Dendritic cell treated with granulocyte-macrophage colony-stimulating factor and Interleukin-4, amounts not matched to agents 40 ng/mL and 50 ng/mL, for 4 days (primary cell): ENCODE data around the gene ZC3H14.
"Not testable (repeated sequence)": the region's sequence is repeated elsewhere in the genome, so short reads cannot be mapped to it uniquely, and the experiment has no call there.

Source experiments
- H3K27ac Mint-ChIP-seq: one replicate; pipeline ENCODE4 v1.8.0; 2022; ENCODE audit warnings: mild to moderate bottlenecking, mixed read lengths
- H3K27me3 Mint-ChIP-seq: one replicate; pipeline ENCODE4 v1.8.0; 2022; ENCODE audit warnings: mild to moderate bottlenecking, mixed read lengths
- H3K36me3 Mint-ChIP-seq: one replicate; pipeline ENCODE4 v1.8.0; 2022; ENCODE audit warnings: low read depth, mixed read lengths
- H3K4me1 Mint-ChIP-seq: one replicate; pipeline ENCODE4 v1.8.0; 2022; ENCODE audit warnings: low read depth, mixed read lengths
- H3K4me3 Mint-ChIP-seq: one replicate; pipeline ENCODE4 v1.8.0; 2022; ENCODE audit warnings: mild to moderate bottlenecking, moderate library complexity, mixed read lengths
- H3K9me3 Mint-ChIP-seq: one replicate; pipeline ENCODE4 v1.8.0; 2022; ENCODE audit warnings: mixed read lengths
- intact Hi-C: fragments of 100-400 bp; cut with micrococcal nuclease; formaldehyde crosslinking; loops from one replicate; pipeline ENCODE4 v1.15.0; 2022

ZC3H14 gene

GRCh38 chr14:88562831-88563686, at the start of gene ZC3H14:
Gene ZC3H14, plus strand, starts transcription at chr14:88563037. Its CDS starts 97 bp downstream, at chr14:88563134.
- peaks cover 23% of the 10 kb centered on the region for H3K36me3 Mint-ChIP-seq
- peaks cover 28% of the 10 kb centered on the region for H3K27me3 Mint-ChIP-seq
- intact Hi-C loops = no loop called here
- H3K27ac Mint-ChIP-seq = peak within 1 kb of the TSS; percentile 83
- H3K4me1 Mint-ChIP-seq = peaks cover 20% of the 10 kb centered on the region
- peaks cover 3% of the 10 kb centered on the region for H3K9me3 Mint-ChIP-seq
- H3K4me3 Mint-ChIP-seq = peak within 1 kb of the TSS; percentile 97

- Mint-ChIP-seq H3K36me3 (no peaks in the 10 kb centered on the region), H3K27ac (no peak overlapping the region), H3K9me3 (no peaks in the 10 kb centered on the region), H3K4me1 (no peaks in the 10 kb centered on the region), H3K4me3 (no peak overlapping the region), H3K27me3 (no peaks in the 10 kb centered on the region)
- intact Hi-C loops = no loop called here
Measured at GRCh38 chr14:88515499-88516221, 47.2 kb upstream of the ZC3H14 start.

GRCh38 chr14:88516861-88517357, 45.9 kb upstream of the ZC3H14 start:
- no peaks in the 10 kb centered on the region for H3K36me3 Mint-ChIP-seq
- H3K27ac Mint-ChIP-seq = no peak overlapping the region
- no peak overlapping the region for H3K4me3 Mint-ChIP-seq
- no peaks in the 10 kb centered on the region for H3K4me1 Mint-ChIP-seq
- no peaks in the 10 kb centered on the region for H3K27me3 Mint-ChIP-seq
- no peaks in the 10 kb centered on the region for H3K9me3 Mint-ChIP-seq
- intact Hi-C loops = no loop called here

- no peak overlapping the region for H3K27ac Mint-ChIP-seq
- intact Hi-C loops = no loop called here
- no peaks in the 10 kb centered on the region for H3K4me1 Mint-ChIP-seq
- H3K27me3 Mint-ChIP-seq = peaks cover 3% of the 10 kb centered on the region
- H3K9me3 Mint-ChIP-seq = no peaks in the 10 kb centered on the region
- H3K36me3 Mint-ChIP-seq = no peaks in the 10 kb centered on the region
- H3K4me3 Mint-ChIP-seq = no peak overlapping the region
Measured at GRCh38 chr14:88518592-88519512, 44.0 kb upstream of the ZC3H14 start.

GRCh38 chr14:88519907-88520306, 42.9 kb upstream of the ZC3H14 start:
- no peaks in the 10 kb centered on the region for H3K4me1 Mint-ChIP-seq
- H3K9me3 Mint-ChIP-seq = no peaks in the 10 kb centered on the region
- no peak overlapping the region for H3K27ac Mint-ChIP-seq
- peaks cover 3% of the 10 kb centered on the region for H3K27me3 Mint-ChIP-seq
- no peaks in the 10 kb centered on the region for H3K36me3 Mint-ChIP-seq
- no peak overlapping the region for H3K4me3 Mint-ChIP-seq
- intact Hi-C loops = no loop called here

GRCh38 chr14:88521818-88522217, 41.0 kb upstream of the ZC3H14 start:
- H3K9me3 Mint-ChIP-seq = no peaks in the 10 kb centered on the region
- intact Hi-C loops = no loop called here
- no peak overlapping the region for H3K27ac Mint-ChIP-seq

GRCh38 chr14:88522393-88522792, 40.4 kb upstream of the ZC3H14 start:
- intact Hi-C loops = no loop called here

More at GRCh38 chr14:88521818-88522217, 41.0 kb upstream of the ZC3H14 start:
- Mint-ChIP-seq H3K4me3 (no peak overlapping the region), H3K27me3 (peaks cover 3% of the 10 kb centered on the region), H3K4me1 (no peaks in the 10 kb centered on the region), H3K36me3 (no peaks in the 10 kb centered on the region)

GRCh38 chr14:88529889-88530288, 32.9 kb upstream of the ZC3H14 start:
- H3K4me3 Mint-ChIP-seq, H3K36me3 Mint-ChIP-seq, H3K27ac Mint-ChIP-seq, H3K4me1 Mint-ChIP-seq, intact Hi-C loops: not testable (repeated sequence)
- Mint-ChIP-seq H3K27me3 (peaks cover 12% of the 10 kb centered on the region), H3K9me3 (peaks cover 20% of the 10 kb centered on the region)

More at GRCh38 chr14:88522393-88522792, 40.4 kb upstream of the ZC3H14 start:
- no peaks in the 10 kb centered on the region for H3K4me1 Mint-ChIP-seq
- H3K27ac Mint-ChIP-seq = no peak overlapping the region
- H3K27me3 Mint-ChIP-seq = peaks cover 3% of the 10 kb centered on the region
- H3K9me3 Mint-ChIP-seq = no peaks in the 10 kb centered on the region
- no peak overlapping the region for H3K4me3 Mint-ChIP-seq
- no peaks in the 10 kb centered on the region for H3K36me3 Mint-ChIP-seq

GRCh38 chr14:88533064-88533602, 29.7 kb upstream of the ZC3H14 start:
- Mint-ChIP-seq H3K9me3 (peaks cover 20% of the 10 kb centered on the region), H3K4me3 (no peak overlapping the region), H3K4me1 (peaks cover 10% of the 10 kb centered on the region), H3K27ac (no peak overlapping the region), H3K36me3 (no peaks in the 10 kb centered on the region), H3K27me3 (peaks cover 9% of the 10 kb centered on the region)
- intact Hi-C loops = no loop called here

- Mint-ChIP-seq H3K27me3 (peaks cover 8% of the 10 kb centered on the region), H3K9me3 (peaks cover 3% of the 10 kb centered on the region), H3K4me1 (peaks cover 10% of the 10 kb centered on the region), H3K27ac (no peak overlapping the region), H3K36me3 (no peaks in the 10 kb centered on the region), H3K4me3 (no peak overlapping the region)
- intact Hi-C loops = no loop called here
Measured at GRCh38 chr14:88535149-88535548, 27.7 kb upstream of the ZC3H14 start.

GRCh38 chr14:88535813-88536212, 27.0 kb upstream of the ZC3H14 start:
- H3K9me3 Mint-ChIP-seq = no peaks in the 10 kb centered on the region
- intact Hi-C loops = no loop called here
- no peak overlapping the region for H3K4me3 Mint-ChIP-seq
- peaks cover 6% of the 10 kb centered on the region for H3K27me3 Mint-ChIP-seq
- peaks cover 10% of the 10 kb centered on the region for H3K4me1 Mint-ChIP-seq
- no peaks in the 10 kb centered on the region for H3K36me3 Mint-ChIP-seq
- H3K27ac Mint-ChIP-seq = no peak overlapping the region

- H3K27ac Mint-ChIP-seq = no peak overlapping the region
- no peaks in the 10 kb centered on the region for H3K36me3 Mint-ChIP-seq
- no peak overlapping the region for H3K4me3 Mint-ChIP-seq
- intact Hi-C loops = no loop called here
- no peaks in the 10 kb centered on the region for H3K4me1 Mint-ChIP-seq
- peaks cover 3% of the 10 kb centered on the region for H3K27me3 Mint-ChIP-seq
- H3K9me3 Mint-ChIP-seq = no peaks in the 10 kb centered on the region
Measured at GRCh38 chr14:88541324-88541723, 21.5 kb upstream of the ZC3H14 start.
